GM12872 (cell line): ENCODE results near the gene ACYP2.

Source experiments
- TF ChIP-seq, protein P1 (sequence below): IDR thresholded peaks from 3 replicates; pipeline ENCODE4 v1.5.1; 2011; ENCODE audit warnings: low read depth, mild to moderate bottlenecking, low read length, moderate library complexity; ENCODE audit not compliant: insufficient read depth

The ACYP2 gene

DNA sequence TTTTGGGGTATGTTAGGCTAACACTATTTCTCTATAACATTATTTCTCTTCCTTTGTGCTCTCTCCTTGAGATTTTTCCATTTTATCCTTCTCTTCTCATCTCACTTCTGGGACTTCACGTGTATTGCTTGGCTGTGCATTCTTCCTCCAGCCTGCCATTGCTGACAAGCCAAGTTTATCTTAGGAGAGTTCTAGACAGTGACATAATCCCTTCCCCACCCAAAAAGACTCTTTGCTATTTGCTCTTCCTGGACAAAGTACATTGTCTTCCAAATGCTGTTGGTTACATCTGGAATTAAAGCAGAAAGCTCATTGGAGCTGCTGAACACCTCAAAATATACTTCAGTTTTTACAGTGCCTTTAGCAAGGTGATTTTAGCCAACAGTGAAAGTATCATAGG is 131.7 kb downstream of the ACYP2 start:
- TF ChIP-seq, protein P1, sequence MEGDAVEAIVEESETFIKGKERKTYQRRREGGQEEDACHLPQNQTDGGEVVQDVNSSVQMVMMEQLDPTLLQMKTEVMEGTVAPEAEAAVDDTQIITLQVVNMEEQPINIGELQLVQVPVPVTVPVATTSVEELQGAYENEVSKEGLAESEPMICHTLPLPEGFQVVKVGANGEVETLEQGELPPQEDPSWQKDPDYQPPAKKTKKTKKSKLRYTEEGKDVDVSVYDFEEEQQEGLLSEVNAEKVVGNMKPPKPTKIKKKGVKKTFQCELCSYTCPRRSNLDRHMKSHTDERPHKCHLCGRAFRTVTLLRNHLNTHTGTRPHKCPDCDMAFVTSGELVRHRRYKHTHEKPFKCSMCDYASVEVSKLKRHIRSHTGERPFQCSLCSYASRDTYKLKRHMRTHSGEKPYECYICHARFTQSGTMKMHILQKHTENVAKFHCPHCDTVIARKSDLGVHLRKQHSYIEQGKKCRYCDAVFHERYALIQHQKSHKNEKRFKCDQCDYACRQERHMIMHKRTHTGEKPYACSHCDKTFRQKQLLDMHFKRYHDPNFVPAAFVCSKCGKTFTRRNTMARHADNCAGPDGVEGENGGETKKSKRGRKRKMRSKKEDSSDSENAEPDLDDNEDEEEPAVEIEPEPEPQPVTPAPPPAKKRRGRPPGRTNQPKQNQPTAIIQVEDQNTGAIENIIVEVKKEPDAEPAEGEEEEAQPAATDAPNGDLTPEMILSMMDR = no peak

DNA sequence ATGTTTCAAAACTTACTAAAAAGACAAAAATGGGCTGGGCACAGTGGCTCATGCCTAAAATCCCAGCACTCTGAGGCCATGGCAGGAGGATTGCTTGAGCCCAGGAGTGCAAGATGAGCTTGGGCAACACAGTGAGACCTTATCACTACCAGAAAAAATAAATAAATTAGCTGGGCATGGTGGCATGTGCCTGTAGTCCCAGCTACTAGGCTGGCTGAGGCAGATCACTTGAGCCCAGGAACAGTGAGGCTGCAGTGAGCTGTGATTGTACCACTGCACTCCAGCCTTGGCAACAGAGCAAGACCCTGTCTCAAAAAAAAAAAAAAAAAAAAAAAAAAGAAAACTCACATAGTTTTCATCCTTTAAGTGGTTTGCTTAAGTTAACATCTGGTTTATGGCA is 134.2 kb downstream of the ACYP2 start:
- TF ChIP-seq, protein P1 = no peak

DNA sequence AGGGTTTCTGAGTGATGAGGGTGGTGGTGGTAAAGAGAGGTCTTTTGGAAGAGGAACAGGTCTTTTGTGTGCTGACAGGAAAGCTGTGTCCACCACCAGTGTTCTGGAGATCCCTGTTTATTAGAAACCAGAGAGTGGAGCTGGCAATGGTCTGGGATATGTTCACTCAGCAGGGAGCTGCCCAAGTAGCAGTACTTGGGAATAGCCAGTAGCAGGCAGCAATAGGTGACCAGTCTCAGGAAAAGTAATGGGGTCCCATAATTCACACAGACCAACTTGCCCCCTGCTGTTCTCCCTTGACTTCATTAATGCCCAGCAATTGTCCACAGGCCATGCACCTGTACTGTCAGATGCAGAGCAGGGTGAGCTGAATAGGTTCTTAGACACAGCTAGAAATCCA is 138.8 kb downstream of the ACYP2 start:
- TF ChIP-seq, protein P1 = no peak

DNA sequence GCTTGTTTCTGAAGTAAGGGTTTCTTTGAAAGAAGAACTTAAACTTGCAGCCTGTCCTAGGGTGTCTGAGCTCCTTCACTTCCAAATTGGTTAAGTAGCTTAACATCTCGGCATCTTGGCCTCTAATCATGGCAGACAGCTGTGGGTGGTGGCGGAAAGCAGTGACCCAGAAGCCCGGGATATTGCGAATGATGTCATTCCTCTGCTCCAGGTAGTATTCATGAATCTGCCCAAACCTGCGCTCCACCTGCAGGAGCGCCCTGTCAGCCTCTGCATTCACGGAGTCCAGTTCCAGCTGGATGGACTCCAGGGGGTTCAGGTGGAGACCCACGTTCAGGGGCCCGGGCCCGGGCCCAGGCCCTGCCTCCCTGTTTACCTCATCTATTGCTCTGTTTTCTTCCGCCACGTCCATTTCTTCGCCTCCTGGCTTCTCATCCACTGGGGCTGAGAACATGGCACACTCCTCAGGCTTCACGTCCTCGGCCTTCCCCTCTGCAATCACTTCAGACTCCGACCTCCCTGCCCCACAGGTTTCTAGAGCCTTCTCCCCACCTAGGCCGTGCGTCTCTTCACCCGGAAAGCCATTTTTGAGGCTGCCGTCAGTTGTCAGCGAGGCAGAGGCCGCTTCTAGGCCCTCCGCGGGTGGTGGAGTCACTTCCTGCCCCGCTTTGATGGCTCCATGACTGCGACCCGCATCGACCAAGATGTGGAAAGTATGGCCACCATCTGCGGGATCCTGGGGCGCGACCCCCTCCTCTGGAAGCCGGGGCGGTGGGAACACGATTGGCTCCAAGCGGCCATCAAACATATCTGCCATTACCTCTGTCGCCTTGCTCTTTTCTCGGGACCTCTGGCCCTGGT is 140.0 kb downstream of the ACYP2 start:
- TF ChIP-seq, protein P1 = no peak

DNA sequence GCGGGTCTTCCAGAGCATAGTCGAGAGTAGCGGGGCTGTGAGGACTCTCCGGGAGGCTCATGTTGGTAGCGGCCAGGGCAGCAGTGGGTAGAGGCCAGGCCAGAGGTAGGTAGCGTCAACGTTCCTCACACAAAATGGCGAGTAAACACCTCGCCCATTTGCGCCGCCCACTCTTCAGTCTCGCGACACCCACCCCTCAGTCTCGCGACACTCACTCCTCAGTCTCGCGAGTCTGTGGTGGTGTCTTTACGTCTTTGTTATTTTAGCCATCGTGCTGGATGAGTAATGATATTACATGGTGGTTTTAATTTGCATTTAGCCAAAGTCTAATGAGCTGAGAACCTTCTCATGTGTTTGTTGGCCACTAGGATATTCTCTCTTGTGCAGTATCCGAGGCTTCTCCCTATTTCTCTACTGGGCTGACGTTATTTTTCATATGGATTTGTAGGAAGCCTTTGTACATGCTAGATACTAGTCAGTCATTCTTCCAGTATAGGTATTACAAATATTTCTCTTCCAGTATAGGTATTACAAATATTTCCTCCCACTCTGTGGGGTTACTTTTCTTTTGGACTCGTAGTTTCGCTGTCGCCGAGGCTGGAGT is 140.8 kb downstream of the ACYP2 start, which contains the start of gene TSPYL6:
Gene TSPYL6 (minus strand): TSS at position 139 of the 604 bp plus-strand sequence. CDS start 78 bp downstream, at position 61.
- TF ChIP-seq, protein P1 = no peak

DNA sequence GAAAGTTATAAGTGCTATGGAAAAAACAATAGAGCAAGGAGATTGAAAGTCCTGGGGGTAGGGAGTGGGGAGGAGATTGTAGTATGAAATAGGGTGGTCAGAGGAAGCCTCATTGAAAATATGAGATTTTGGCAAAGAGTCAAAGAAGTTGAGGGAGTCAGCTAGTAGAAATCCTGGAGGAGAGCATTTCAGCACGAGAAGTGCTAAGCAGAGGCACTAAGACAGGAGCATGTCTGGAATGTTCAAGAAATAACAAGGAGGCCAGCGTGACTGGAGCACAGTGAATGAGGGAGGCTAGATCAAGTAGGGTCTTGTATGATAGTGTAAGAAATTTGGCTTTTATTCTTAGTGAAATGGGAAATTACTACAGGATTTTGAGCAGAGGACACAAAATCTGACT is 142.8 kb downstream of the ACYP2 start:
- TF ChIP-seq, protein P1 = no peak

DNA sequence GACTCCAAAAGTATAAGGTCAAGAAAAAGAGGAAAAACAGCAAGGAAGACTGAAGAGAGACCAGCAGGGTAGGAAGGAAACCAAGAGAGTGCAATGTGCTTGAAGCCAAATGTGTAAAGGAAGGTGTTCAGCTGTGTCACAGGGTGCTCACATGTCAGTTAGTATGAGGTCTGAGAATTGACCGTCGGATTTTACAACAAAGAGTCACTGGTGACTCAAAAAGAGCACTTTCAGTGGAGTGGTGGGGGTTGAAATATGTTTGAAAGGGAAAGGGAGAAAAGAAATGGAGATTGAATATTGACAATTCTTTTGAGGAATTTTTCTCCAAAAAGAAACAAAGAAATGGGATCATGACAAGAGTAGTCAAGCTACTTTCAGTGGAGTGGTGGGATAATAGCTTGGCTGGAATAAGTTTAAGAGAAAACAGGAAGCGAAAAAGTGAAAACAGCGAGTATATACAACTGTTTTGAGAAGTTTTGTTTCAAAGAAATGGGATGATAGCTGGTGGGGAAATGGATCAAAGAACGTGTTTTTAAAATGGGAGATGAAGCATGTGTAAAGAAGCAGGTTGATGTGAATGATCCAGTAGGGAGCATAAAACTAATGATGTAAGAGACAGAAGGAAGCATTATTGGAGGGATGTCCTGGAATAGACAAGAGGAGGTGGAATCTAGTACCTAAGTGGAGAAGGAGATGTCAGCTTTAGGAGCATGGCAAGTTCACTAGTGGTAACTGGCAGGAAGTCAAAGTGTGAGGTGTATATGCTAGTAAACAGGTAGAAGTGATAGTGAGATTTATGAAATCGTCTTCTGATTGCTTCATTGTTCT is 144.2 kb downstream of the ACYP2 start:
- TF ChIP-seq, protein P1 = no peak
